Uterus (tissue), 2 donors: ENCODE measurements around the gene SNX22.

Experiments used
- CTCF ChIP-seq, 4 experiments: fragments of 200-600 bp in 2 of 4; fragments of 450-650 bp in 2 of 4; sonication (generic) in 2 of 4; IDR thresholded peaks; one replicate each; pipeline ENCODE4 v1.5.1; 2016 to 2019; ENCODE audit warnings: antibody characterized with exemption in 4 of 4, mild to moderate bottlenecking in 2 of 4, moderate library complexity in 1 of 4
- POLR2A ChIP-seq, 2 donors: fragments of 450-650 bp; IDR thresholded peaks; one replicate each; pipeline ENCODE4 v1.6.1; 2016; ENCODE audit warnings: antibody characterized with exemption in 2 of 2, mild to moderate bottlenecking in 1 of 2, moderate library complexity in 1 of 2

DNA sequence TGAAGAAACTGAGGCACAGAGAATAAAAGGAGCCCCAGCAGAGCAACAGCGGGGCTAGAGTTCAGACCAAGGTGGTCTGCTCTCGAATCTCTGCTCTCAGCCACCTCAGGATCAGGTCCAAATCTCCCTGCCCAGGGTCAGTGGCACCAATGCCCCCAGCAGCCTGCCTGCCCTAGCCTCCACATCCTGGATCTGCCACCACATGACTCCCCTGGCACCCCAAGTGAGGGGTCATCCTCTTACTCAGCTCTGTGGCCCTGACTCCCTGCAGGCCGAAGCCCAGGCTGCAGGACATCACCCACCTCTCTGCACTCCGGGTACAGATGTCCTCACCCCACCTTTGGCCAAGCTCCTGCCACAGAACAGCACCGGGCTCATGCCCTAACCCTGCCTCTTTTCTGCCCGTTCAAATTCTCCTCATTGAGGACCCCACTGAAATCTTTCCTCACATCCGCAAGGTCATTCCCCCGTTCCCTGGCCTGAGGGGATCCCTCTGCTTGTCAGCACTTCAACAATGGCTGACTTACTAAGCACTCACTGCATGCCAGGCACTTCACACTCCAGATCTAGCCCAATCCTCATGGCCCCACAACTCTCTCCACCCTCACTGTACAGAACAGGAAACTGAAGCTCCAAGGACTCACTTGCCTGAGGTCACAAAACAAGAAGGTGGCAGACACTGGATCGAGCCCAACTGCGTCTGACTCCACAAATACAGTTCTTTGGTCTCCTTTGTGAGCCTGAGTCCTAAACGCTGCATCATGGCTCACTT lies 7.0 kb downstream of the SNX22 start:
- TF ChIP-seq CTCF (IDR thresholded peaks at IDR 0.05) (no peak), POLR2A (IDR thresholded peaks at IDR 0.05) (no peak)
